Measurements from ENCODE around the gene KMT2B.

Gene KMT2B

GRCh38 chr19:35740423-35741202 is 22.8 kb downstream of the KMT2B start:
- in situ Hi-C loops (cut with MboI; ENCODE audit: low sequenced_read_pairs): no loop called here

GRCh38 chr19:35741203-35741515 is 23.4 kb downstream of the KMT2B start:
- in situ Hi-C loops (cut with MboI; ENCODE audit: low sequenced_read_pairs): no loop called here

GRCh38 chr19:35742121-35742724 is 24.4 kb downstream of the KMT2B start, which contains the start of gene IGFLR1:
IGFLR1 (minus strand) TSS chr19:35742452; CDS start chr19:35741180, 1,272 bp downstream.
- in situ Hi-C loops (cut with MboI; ENCODE audit: low sequenced_read_pairs): no loop called here

- in situ Hi-C loops (cut with MboI; ENCODE audit: low sequenced_read_pairs): no loop called here
These were observed 26.0 kb downstream of the KMT2B start for GRCh38 chr19:35743640-35744429.

- in situ Hi-C loops (cut with MboI; ENCODE audit: low sequenced_read_pairs): no loop called here
These were observed 26.9 kb downstream of the KMT2B start for GRCh38 chr19:35744430-35745327.

- in situ Hi-C loops (cut with MboI; ENCODE audit: low sequenced_read_pairs): no loop called here
These were observed 27.7 kb downstream of the KMT2B start, which contains the start of the genes PSENEN and U2AF1L4 for GRCh38 chr19:35745328-35746086. PSENEN (plus strand) TSS chr19:35745651; CDS start chr19:35745931, 280 bp downstream. U2AF1L4 (minus strand) TSS chr19:35745418; CDS start chr19:35745391, 27 bp downstream.

- in situ Hi-C loops (cut with MboI; ENCODE audit: low sequenced_read_pairs): no loop called here
These were observed 28.3 kb downstream of the KMT2B start for GRCh38 chr19:35746087-35746462.

- in situ Hi-C loops (cut with MboI; ENCODE audit: low sequenced_read_pairs): no loop called here
These were observed 28.7 kb downstream of the KMT2B start for GRCh38 chr19:35746531-35746930.

GRCh38 chr19:35748106-35749020 is 30.6 kb downstream of the KMT2B start, which contains the start of gene LIN37:
LIN37 (plus strand) TSS chr19:35748576; CDS start chr19:35748725, 149 bp downstream.
- in situ Hi-C loops (cut with MboI; ENCODE audit: low sequenced_read_pairs): no loop called here

- in situ Hi-C loops (cut with MboI; ENCODE audit: low sequenced_read_pairs): no loop called here
These were observed 32.4 kb downstream of the KMT2B start for GRCh38 chr19:35750167-35750566.

GRCh38 chr19:35751839-35752745 is 34.3 kb downstream of the KMT2B start:
- in situ Hi-C loops (cut with MboI; ENCODE audit: low sequenced_read_pairs): no loop called here

GRCh38 chr19:35752746-35753350 is 35.0 kb downstream of the KMT2B start:
- in situ Hi-C loops (cut with MboI; ENCODE audit: low sequenced_read_pairs): no loop called here

GRCh38 chr19:35753634-35754369 is 36.0 kb downstream of the KMT2B start:
- in situ Hi-C loops (cut with MboI; ENCODE audit: low sequenced_read_pairs): no loop called here

- in situ Hi-C loops (cut with MboI; ENCODE audit: low sequenced_read_pairs): no loop called here
These were observed 36.7 kb downstream of the KMT2B start for GRCh38 chr19:35754370-35755130.

GRCh38 chr19:35755131-35755549 is 37.3 kb downstream of the KMT2B start:
- in situ Hi-C loops (cut with MboI; ENCODE audit: low sequenced_read_pairs): no loop called here

Data from HL-60/S4 (cell line).